Stimulated activated CD8-positive, alpha-beta memory T cell treated with anti-CD3 and anti-CD28 coated beads, Interleukin-12 subunit alpha, Interleukin-12 subunit beta, amount 100 ng/mL, for 1 hour (primary cell): Measurements from ENCODE around the gene SLX4IP.

Experiments
- DNase-seq: peaks from one replicate; pipeline ENCODE4 v3.0.0-alpha.2; 2020; ENCODE audit warnings: low read depth

The SLX4IP gene

GRCh38 chr20:10521836-10522235 lies 86.7 kb downstream of the SLX4IP start:
- DNase-seq, result no peak

- DNase-seq, result no peak
Observed at GRCh38 chr20:10522328-10522727, 87.2 kb downstream of the SLX4IP start.

GRCh38 chr20:10523443-10523842 lies 88.3 kb downstream of the SLX4IP start:
- DNase-seq, result no peak

- DNase-seq, result no peak
Observed at GRCh38 chr20:10524034-10524476, 89.0 kb downstream of the SLX4IP start.

GRCh38 chr20:10524643-10525042 lies 89.5 kb downstream of the SLX4IP start:
- DNase-seq, result no peak

- DNase-seq, result no peak
Observed at GRCh38 chr20:10527781-10528180, 92.7 kb downstream of the SLX4IP start.

GRCh38 chr20:10530883-10531282 lies 95.8 kb downstream of the SLX4IP start:
- DNase-seq, result no peak

- DNase-seq, result no peak
Observed at GRCh38 chr20:10531848-10532247, 96.7 kb downstream of the SLX4IP start.

GRCh38 chr20:10532361-10532760 lies 97.3 kb downstream of the SLX4IP start:
- DNase-seq, result no peak

- no peak for DNase-seq
Observed at GRCh38 chr20:10536531-10536930, 101.4 kb downstream of the SLX4IP start.

- no peak for DNase-seq
Observed at GRCh38 chr20:10537850-10538480, 102.9 kb downstream of the SLX4IP start.

GRCh38 chr20:10538768-10539167 lies 103.7 kb downstream of the SLX4IP start:
- DNase-seq, result no peak

- DNase-seq, result no peak
Observed at GRCh38 chr20:10539818-10540553, 104.9 kb downstream of the SLX4IP start.

GRCh38 chr20:10540636-10541493 lies 105.8 kb downstream of the SLX4IP start:
- DNase-seq, result no peak

- DNase-seq, result no peak
Observed at GRCh38 chr20:10541668-10542411, 106.7 kb downstream of the SLX4IP start.

GRCh38 chr20:10542442-10542841 lies 107.3 kb downstream of the SLX4IP start:
- no peak for DNase-seq

GRCh38 chr20:10543480-10543879 lies 108.4 kb downstream of the SLX4IP start:
- no peak for DNase-seq

- DNase-seq, result no peak
Observed at GRCh38 chr20:10547276-10548114, 112.4 kb downstream of the SLX4IP start.

- DNase-seq, result no peak
Observed at GRCh38 chr20:10549511-10549910, 114.4 kb downstream of the SLX4IP start.

GRCh38 chr20:10550204-10551118 lies 115.4 kb downstream of the SLX4IP start:
- DNase-seq, result no peak
